Esophagus muscularis mucosa (tissue), 3 donors: ENCODE results near the gene LGALS7B.

Experiments used
- CTCF ChIP-seq, 3 experiments: fragments of 200-600 bp in 2 of 3; fragments of 450-650 bp in 1 of 3; sonication (generic) in 2 of 3; IDR thresholded peaks; one replicate each; pipeline ENCODE4 v1.5.1; 2017 to 2019; ENCODE audit warnings: antibody characterized with exemption in 3 of 3, mild to moderate bottlenecking in 2 of 3, moderate library complexity in 1 of 3
- POLR2A ChIP-seq: fragments of 450-650 bp; IDR thresholded peaks from one replicate; pipeline ENCODE4 v1.6.1; 2017; ENCODE audit warnings: antibody characterized with exemption, moderate library complexity, mild to moderate bottlenecking, low read depth
- POLR2AphosphoS5 ChIP-seq, 2 donors: sonication (generic); formaldehyde crosslinking; IDR thresholded peaks; one replicate each; pipeline ENCODE4 v1.6.1; 2017; ENCODE audit warnings: antibody characterized with exemption in 2 of 2

- no peak for TF ChIP-seq CTCF (IDR thresholded peaks at IDR 0.05)
- TF ChIP-seq POLR2A, result no peak
- TF ChIP-seq POLR2AphosphoS5 (IDR thresholded peaks at IDR 0.05), result no peak
Measured at GRCh38 chr19:38778733-38779132, 10.3 kb upstream of the LGALS7B start.
